HepG2 (cell line): ENCODE data around the gene MILR1. TPM values are rescaled to one million over a fixed set of nuclear protein-coding genes. Genes with fewer than 3 reads are reported as not detected.

Experiments
- AHR ChIP-seq: IDR thresholded peaks from 2 replicates; pipeline ENCODE4 v1.6.1; 2018; ENCODE audit warnings: missing genetic modification reagents, missing compliant biosample characterization
- ETV6 ChIP-seq: sonication (generic); formaldehyde crosslinking; conservative IDR thresholded peaks from 2 replicates; pipeline ENCODE4 v1.4.0; 2020; ENCODE audit warnings: missing genetic modification reagents
- KDM6A ChIP-seq: IDR thresholded peaks from 2 replicates; pipeline ENCODE4 v1.6.1; 2016; ENCODE audit warnings: low read depth
- MXI1 ChIP-seq: IDR thresholded peaks from 3 replicates; pipeline ENCODE4 v1.6.1; 2012; ENCODE audit warnings: low read depth, low read length, inconsistent platforms, borderline replicate concordance
- POLR2G ChIP-seq: fragments of 200-400 bp; formaldehyde crosslinking; IDR thresholded peaks from 2 replicates; pipeline ENCODE4 v1.6.1; 2018; ENCODE audit warnings: mild to moderate bottlenecking, low read depth, low read length, moderate library complexity
- TP53 ChIP-seq: sonication (generic); formaldehyde crosslinking; conservative IDR thresholded peaks from 2 replicates; pipeline ENCODE4 v1.4.0; 2020; ENCODE audit warnings: missing genetic modification reagents
- ZBTB7B ChIP-seq: sonication (generic); formaldehyde crosslinking; IDR thresholded peaks from 2 replicates; pipeline ENCODE4 v1.4.0; 2020; ENCODE audit warnings: missing genetic modification reagents
- ZFP36L1 ChIP-seq: sonication (generic); formaldehyde crosslinking; IDR thresholded peaks from 2 replicates; pipeline ENCODE4 v1.8.0; 2022; ENCODE audit warnings: mild to moderate bottlenecking, missing genetic modification reagents, moderate library complexity
- ZNF124 ChIP-seq: sonication (generic); formaldehyde crosslinking; IDR thresholded peaks from 2 replicates; pipeline ENCODE4 v1.4.0; 2020; ENCODE audit warnings: missing genetic modification reagents
- ZNF543 ChIP-seq: sonication (generic); formaldehyde crosslinking; IDR thresholded peaks from 2 replicates; pipeline ENCODE4 v1.4.0; 2020; ENCODE audit warnings: mild to moderate bottlenecking, missing genetic modification reagents
- polyA plus RNA-seq, 8 experiments: library from polyadenylated mRNA; depleted of rRNA in 3 of 8; stranded (reverse) in 7 of 8; unstranded in 1 of 8; fragments of >200 nt; fragmentation: Illumina TruSeq in 4 of 8; extraction: Trizol in 4 of 8; gene quantifications; 2 replicates each; pipeline versions ENCODE4 v1.2.1 to v1.2.3, GENCODE V29; 2011 to 2016; ENCODE audit warnings: low read depth in 4 of 8, missing spikeins in 1 of 8, mixed read lengths in 1 of 8; ENCODE audit not compliant: insufficient read depth in 1 of 8
- total RNA-seq, 5 experiments: library from RNA; depleted of rRNA; stranded (reverse); fragments of >200 nt; fragmentation: Illumina TruSeq; extraction: Trizol; gene quantifications; 2 replicates each; pipeline ENCODE4 v1.2.3, GENCODE V29; 2016; ENCODE audit warnings: low read depth in 1 of 5
- TF ChIP-seq, protein P1 (sequence below): sonication (generic); formaldehyde crosslinking; IDR thresholded peaks from 2 replicates; pipeline ENCODE4 v1.8.1; 2023; ENCODE audit warnings: mild to moderate bottlenecking, inconsistent platforms, moderate library complexity, missing genetic modification reagents, borderline replicate concordance
- TF ChIP-seq, protein P2 (sequence below): sonication (generic); formaldehyde crosslinking; IDR thresholded peaks from 2 replicates; pipeline ENCODE4 v1.4.0; 2020; ENCODE audit warnings: mild to moderate bottlenecking, missing genetic modification reagents

MILR1 gene
- total and polyA plus RNA-seq, 2 of the 13 experiments (the other 11 are each of a cell fraction or from before 2014, with no cell fraction given): 0.27 to 1.7 TPM

DNA sequence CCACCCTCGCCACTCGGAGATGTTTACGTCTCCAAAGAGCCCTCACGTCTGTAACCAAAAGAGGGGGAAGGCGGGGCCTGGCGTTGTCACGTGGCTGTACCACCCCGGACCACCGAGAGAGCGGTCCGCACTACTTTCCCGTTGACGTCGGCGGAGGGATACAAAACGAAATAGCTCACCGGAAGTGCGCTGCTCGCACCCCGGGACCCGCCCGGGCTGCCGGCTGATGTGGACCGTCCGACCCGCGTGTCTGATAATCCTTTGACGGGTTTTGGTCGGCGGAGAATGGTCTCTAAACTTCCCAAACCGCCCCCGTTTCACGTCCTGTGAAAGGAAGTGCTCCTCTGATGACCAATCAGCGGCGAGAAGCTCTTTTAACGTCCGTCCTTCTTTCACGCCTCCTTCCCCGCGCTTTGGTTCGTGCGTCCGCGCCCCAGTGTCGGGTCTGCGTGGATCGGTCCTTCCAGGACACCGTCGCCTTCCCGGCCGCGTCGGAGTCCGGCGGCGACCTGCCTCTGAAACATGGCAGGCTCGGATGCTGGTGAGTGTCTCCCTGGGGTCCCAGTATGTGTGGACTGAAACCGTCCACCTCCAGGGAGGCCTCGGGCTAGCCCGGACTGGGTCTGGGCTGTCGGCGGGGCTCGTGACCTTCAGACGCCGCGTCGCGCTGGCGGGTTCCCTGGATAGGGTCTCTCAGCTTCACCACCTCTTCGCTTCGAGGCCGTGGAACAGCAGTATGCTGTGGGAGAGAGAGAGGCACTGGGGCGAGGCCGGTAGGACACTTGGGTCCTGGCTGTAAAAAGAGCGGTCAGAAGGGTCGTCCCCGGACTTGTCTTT is 57.9 kb downstream of the MILR1 start, which contains the start of gene CEP95 (continued):
- TF ChIP-seq AHR (no peak; the same call in 1 of the 2 replicates), TP53 (CRISPR knock-in tag) (peak; percentile 86; the same call in 1 of the 2 replicates), ZNF543 (CRISPR knock-in tag) (peak; percentile 97), ETV6 (CRISPR knock-in tag) (peak; percentile 78; the same call in 1 of the 2 replicates), ZNF124 (peak; percentile 79), ZBTB7B (peak; percentile 88), ZFP36L1 (CRISPR knock-in tag) (0 out of 2 replicates have a peak, but pooled peaks have one; percentile 49), POLR2G (peak; percentile 73; the same call in 1 of the 2 replicates), KDM6A (0 out of 2 replicates have a peak, but pooled peaks have one; percentile 2), MXI1 (peak; percentile 74; the same call in 2 of the 3 replicates)
- TF ChIP-seq, protein P1, sequence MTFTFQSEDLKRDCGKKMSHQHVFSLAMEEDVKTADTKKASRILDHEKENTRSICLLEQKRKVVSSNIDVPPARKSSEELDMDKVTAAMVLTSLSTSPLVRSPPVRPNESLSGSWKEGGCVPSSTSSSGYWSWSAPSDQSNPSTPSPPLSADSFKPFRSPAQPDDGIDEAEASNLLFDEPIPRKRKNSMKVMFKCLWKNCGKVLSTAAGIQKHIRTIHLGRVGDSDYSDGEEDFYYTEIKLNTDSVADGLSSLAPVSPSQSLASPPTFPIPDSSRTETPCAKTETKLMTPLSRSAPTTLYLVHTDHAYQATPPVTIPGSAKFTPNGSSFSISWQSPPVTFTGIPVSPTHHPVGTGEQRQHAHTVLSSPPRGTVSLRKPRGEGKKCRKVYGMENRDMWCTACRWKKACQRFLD (CRISPR knock-in tag): peak; percentile 56
- TF ChIP-seq, protein P2, sequence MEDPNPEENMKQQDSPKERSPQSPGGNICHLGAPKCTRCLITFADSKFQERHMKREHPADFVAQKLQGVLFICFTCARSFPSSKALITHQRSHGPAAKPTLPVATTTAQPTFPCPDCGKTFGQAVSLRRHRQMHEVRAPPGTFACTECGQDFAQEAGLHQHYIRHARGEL (CRISPR knock-in tag): peak; percentile 57; the same call in 1 of the 2 replicates
- TF ChIP-seq, all 625 proteins: peak for 398
